Sigmoid colon (tissue), 4 donors: ENCODE results near the gene IGIP.

Experiments
- CTCF ChIP-seq, 4 experiments: fragments of 450-650 bp in 3 of 4; fragments of 200-600 bp in 1 of 4; IDR thresholded peaks; one replicate each; pipeline ENCODE4 v1.5.1; 2016 to 2019; ENCODE audit warnings: antibody characterized with exemption in 4 of 4, mild to moderate bottlenecking in 3 of 4, moderate library complexity in 2 of 4
- EP300 ChIP-seq, 4 donors: sonication (generic); formaldehyde crosslinking; IDR thresholded peaks; one replicate each; pipeline ENCODE4 v1.6.1; 2017; ENCODE audit warnings: antibody characterized with exemption in 4 of 4
- POLR2A ChIP-seq, 2 donors: fragments of 450-650 bp; IDR thresholded peaks; one replicate each; pipeline ENCODE4 v1.6.1; 2016; ENCODE audit warnings: antibody characterized with exemption in 2 of 2, mild to moderate bottlenecking in 2 of 2, moderate library complexity in 2 of 2
- POLR2AphosphoS5 ChIP-seq, 4 donors: sonication (generic); formaldehyde crosslinking; IDR thresholded peaks; one replicate each; pipeline ENCODE4 v1.6.1; 2017; ENCODE audit warnings: antibody characterized with exemption in 4 of 4

- no peak for TF ChIP-seq CTCF (IDR thresholded peaks at IDR 0.05)
- TF ChIP-seq POLR2A (IDR thresholded peaks at IDR 0.05) = no peak
- TF ChIP-seq EP300 (IDR thresholded peaks at IDR 0.05) = no peak
- TF ChIP-seq POLR2AphosphoS5 (IDR thresholded peaks at IDR 0.05) = no peak
These were observed 49.6 kb upstream of the IGIP start for GRCh38 chr5:140076142-140076541.
